ENCODE measurements around the gene HLA-DPA1.
"Not testable (repeated sequence)": the region's sequence is repeated elsewhere in the genome, so short reads cannot be mapped to it uniquely, and the experiment has no call there.

Gene HLA-DPA1

DNA sequence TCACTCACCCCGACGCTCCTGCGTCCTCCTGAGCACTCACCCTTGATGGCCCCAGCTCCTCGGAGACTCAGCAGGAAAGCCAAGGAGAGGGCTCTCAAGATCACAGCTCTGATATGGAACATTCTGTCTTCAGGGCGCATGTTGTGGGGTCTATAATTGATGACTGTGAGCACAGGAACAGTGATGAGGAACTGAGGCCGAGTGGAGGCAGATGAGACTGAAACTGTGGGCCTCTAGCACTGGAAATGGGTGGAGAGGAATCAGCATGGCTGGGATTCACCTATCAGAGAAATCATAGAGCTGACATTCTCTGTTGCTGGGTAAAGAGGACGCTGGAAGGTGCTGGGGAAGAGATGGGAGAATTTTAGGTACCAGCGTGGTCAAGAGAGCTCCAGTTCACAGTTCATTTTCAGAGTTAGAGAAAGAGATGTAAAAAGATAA is at the start of gene HLA-DPA1:
HLA-DPA1 (minus strand) TSS at position 219 of the 441 bp plus-strand sequence.
- DNase-seq (ENCODE audit: low read depth): peak; percentile 43

- DNase-seq (ENCODE audit: low read depth): no peak
Observed at GRCh38 chr6:33123181-33123580, 49.7 kb upstream of the HLA-DPA1 start.

DNA sequence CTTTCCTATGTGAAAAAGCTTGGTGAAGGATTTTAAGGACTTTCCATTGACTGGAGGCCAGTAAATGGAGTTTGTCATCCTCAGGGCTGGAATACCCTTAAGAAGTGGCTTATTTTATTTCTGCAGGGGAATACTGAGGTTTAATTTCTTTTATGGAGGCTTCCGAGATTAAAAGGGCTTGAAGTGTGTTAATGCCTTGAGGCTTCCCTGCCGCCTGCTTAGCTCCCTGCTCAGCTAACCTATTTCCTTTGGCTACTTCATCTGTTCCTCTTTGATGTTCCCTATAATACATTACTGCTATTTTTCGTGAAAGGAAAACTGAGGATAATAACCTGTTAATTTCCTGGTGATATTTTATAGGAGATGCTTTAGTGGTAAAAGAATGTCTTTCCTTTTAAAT is 46.6 kb upstream of the HLA-DPA1 start:
- DNase-seq (ENCODE audit: low read depth): no peak

DNA sequence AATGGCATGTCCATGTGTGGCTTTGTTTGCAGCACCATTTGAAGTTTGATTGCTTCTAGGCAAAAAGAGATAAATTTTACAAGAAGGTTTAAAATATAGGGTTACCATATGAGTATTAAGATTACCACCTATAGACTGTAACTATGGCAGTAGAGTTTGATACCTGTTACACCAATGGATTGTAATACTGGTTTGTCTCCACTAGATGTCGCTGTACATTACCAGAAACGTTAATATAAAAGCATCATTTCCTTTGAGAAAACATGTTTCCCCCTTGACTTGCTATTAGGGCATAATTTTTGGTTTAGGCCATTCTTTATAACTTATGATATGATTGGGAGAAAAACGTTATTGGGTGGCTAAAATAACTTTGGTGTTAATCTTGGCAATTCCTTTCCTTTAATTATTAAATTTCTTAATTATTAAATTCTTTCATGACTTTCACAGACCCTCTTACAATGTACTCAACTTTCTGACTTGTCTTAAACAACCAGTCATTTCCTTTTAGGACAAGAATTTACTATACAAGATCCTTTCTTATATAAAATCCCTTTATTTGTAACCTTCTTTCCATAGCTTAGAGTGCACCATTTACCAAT is 45.2 kb upstream of the HLA-DPA1 start:
- DNase-seq (ENCODE audit: low read depth): peak; percentile 23

DNA sequence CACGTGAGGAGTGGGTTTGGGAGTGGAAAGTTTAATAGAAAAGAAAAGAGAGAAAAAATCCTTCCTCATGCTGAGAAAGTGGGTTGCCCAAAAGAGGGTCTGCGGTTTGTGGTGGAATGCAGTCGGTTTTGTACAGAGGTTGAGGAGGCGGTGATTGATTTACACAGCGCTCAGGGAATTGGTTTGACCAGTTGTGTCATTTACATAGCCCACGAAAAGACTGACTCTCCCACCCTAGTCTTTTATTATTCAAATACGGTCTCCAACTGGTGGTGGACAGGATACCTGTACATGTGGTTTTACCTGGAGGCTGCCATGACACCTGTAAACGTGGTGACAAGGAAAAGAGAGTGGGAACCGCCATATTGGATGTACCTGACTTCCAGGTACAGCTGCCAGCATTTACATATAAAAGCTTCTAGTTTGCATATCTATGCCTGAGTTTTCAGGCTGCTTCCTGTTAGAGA is 44.4 kb upstream of the HLA-DPA1 start:
- no peak for DNase-seq (ENCODE audit: low read depth)

DNA sequence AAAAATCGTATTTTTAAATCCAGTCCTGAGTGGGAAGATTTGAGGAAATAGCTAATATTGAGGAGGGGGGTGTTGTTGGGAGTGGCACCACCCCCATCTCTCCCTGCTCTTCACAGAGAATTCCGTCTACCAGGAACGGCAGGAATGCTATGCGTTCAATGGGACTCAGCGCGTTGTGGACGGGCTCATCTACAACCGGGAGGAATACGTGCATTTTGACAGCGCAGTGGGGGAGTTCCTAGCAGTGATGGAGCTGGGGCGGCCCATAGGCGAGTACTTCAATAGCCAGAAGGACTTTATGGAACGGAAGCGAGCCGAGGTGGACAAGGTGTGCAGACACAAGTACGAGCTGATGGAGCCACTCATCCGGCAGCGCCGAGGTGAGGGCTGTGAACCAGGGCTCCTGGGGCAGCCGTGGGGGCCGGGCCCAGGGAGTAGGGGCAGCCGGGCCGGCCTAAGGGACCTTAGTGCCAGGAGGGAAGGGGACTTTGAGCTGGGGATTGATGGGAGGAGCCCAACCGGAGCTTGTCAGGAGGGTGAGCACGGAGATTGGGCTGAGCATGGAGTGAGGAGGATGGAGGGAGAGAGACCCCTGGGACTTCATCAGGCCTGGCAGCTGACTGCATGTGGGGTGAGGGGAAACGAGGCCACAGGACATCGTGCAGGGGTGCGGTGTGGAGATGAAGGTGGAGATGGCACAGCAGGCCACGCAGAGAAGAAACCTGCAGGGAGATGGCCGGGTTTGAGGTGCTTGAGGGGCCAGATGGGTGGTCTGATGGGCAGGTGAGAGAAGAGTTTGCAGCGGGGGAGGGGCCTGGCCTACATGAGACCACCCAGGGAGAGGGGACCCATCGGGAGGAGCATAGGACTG is 43.6 kb upstream of the HLA-DPA1 start:
- no peak for DNase-seq (ENCODE audit: low read depth)

GRCh38 chr6:33116417-33116816 is 43.0 kb upstream of the HLA-DPA1 start:
- no peak for DNase-seq (ENCODE audit: low read depth)

GRCh38 chr6:33114406-33114805 is 41.0 kb upstream of the HLA-DPA1 start:
- DNase-seq (ENCODE audit: low read depth): no peak

GRCh38 chr6:33113755-33114154 is 40.3 kb upstream of the HLA-DPA1 start:
- DNase-seq (ENCODE audit: low read depth): no peak

DNA sequence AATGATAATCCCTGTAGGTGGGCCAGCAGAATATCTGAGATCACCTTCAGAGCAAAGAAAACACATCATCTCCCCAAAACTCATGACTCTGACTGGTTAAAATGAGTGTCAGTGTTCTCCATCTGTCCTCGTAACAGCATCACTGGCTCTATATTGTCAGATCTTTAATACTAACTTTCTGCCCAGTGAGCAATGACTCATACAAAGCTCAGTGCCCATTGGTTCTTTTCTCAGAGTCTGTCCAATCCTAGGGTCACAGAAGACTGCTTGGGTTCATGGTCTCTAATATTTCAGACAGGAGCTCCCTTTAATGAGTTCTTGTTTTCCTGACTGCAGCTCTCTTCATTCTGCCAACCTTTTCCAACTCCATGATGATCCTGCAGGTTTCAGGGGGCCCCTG is 38.7 kb upstream of the HLA-DPA1 start:
- DNase-seq (ENCODE audit: low read depth): peak; percentile 64

DNA sequence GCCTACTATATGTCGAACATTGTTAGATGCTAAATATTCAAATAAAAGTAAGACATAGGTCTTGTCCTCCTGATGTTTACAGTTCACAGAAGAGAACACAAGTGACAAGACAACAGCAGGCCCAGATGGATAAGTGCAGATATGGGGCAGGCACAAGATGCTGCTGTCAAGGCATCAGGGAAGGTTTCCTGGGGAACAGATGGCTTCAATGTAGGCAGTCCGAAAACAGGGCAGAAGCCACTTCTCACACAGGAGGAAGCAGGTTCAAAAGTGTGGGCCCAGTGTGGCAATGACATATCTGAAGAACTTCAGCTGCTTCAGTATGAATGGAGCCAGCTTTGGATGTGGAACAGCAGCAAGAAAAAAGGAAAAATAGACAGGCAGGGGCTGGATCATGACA is 34.9 kb upstream of the HLA-DPA1 start:
- DNase-seq (ENCODE audit: low read depth): no peak

DNA sequence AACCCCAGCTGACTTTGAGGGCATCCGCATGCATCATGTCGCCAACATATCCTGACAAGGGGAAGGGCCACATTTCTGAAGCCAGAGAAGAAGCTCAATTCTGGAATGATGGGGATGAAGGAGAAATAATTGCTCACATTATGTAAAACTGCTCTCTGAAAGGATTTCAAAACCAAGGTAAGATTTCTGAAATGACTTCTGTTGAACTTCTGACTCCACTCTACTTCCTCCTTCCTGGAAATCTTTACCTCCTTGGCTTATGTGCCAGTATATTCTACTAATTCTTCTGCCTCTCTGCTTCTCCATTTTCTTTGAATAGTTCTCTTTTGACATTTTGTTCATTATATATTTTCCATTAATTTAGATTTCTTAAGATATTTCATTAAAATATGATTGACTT is 34.2 kb upstream of the HLA-DPA1 start:
- DNase-seq (ENCODE audit: low read depth): no peak

GRCh38 chr6:33105916-33106871 is 32.7 kb upstream of the HLA-DPA1 start:
- DNase-seq (ENCODE audit: low read depth): no peak

- no peak for DNase-seq (ENCODE audit: low read depth)
Observed at GRCh38 chr6:33105386-33105785, 31.9 kb upstream of the HLA-DPA1 start.

GRCh38 chr6:33104887-33105286 is 31.4 kb upstream of the HLA-DPA1 start:
- DNase-seq (ENCODE audit: low read depth): no peak

DNA sequence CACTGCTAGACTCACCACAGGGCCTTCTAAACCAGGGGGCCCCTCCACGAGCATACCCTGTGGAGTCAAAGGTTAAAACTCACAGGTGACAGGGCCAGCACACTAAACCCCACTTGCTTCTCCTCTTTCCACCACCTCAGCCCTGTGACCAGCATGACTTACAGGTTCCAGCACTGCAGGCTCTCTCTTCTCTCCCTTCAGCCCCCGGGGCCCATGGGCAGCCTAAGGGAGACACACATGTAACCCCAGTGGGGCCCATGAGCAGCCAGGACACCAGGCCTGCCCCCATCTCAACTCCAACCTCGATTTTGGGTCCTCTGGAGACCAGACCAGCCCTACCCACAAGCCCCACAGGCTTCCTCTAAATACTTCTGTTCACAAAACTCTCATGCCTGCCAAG is 30.3 kb upstream of the HLA-DPA1 start:
- DNase-seq (ENCODE audit: low read depth): no peak

GRCh38 chr6:33101121-33101737 is 27.8 kb upstream of the HLA-DPA1 start:
- not testable (repeated sequence) for DNase-seq (ENCODE audit: low read depth)

DNA sequence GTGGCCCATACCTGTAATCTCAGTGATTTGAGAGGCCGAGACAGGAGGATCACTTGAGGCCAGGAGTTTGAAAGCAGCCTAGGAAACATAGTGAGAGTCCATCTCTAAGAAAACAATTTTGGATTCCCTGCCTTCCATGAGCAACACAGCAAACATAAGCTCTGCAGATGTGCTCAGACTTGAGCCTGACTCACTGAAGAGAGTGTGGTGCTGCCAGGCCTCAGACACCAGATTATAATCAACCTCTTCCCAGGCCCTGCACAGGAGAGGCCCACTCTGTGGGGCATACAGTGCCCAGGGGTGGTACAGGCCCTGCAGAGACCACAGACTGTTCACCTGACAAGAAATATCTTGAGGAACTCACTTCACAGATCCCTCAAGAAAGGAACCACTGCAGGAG is 22.2 kb upstream of the HLA-DPA1 start:
- peak; percentile 15 for DNase-seq (ENCODE audit: low read depth)

- no peak for DNase-seq (ENCODE audit: low read depth)
Observed at GRCh38 chr6:33093855-33094254, 20.4 kb upstream of the HLA-DPA1 start.

- DNase-seq (ENCODE audit: low read depth): no peak
Observed at GRCh38 chr6:33092385-33092784, 18.9 kb upstream of the HLA-DPA1 start.

DNA sequence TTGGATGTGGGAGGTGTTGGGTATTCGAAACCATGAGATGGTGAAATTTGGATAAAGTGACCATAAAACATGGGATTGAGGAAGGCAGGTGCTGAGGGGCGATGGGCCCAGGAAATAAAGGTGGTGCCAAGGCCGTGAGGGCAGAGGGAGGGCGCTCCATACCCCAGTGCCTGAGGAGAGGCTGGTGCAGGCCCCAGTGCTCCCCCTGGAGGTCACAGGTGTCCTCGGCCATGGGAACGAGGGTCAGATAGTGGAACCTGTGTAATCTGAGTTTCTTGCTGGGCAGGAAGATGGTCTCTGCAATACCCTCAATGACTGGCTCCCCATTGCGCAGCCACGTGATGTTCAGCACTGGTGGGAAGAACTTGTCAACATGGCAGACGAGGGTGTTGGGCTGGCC is 18.5 kb upstream of the HLA-DPA1 start:
- DNase-seq (ENCODE audit: low read depth): no peak
